ENCODE results near the gene RUNX1. TPM values are rescaled to one million over a fixed set of nuclear protein-coding genes. Genes with fewer than 3 reads are reported as not detected.

The RUNX1 gene
- total RNA-seq, 1 donor from 2014 or later, result 92.1 TPM

GRCh38 chr21:35045542-35046262, 3.4 kb downstream of the RUNX1 start:
- no peak for DNase-seq
- H3K4me1 Mint-ChIP-seq, result peaks cover 98% of the 10 kb centered on the region
- no peak for TF ChIP-seq CTCF (IDR thresholded peaks at IDR 0.05)

DNA sequence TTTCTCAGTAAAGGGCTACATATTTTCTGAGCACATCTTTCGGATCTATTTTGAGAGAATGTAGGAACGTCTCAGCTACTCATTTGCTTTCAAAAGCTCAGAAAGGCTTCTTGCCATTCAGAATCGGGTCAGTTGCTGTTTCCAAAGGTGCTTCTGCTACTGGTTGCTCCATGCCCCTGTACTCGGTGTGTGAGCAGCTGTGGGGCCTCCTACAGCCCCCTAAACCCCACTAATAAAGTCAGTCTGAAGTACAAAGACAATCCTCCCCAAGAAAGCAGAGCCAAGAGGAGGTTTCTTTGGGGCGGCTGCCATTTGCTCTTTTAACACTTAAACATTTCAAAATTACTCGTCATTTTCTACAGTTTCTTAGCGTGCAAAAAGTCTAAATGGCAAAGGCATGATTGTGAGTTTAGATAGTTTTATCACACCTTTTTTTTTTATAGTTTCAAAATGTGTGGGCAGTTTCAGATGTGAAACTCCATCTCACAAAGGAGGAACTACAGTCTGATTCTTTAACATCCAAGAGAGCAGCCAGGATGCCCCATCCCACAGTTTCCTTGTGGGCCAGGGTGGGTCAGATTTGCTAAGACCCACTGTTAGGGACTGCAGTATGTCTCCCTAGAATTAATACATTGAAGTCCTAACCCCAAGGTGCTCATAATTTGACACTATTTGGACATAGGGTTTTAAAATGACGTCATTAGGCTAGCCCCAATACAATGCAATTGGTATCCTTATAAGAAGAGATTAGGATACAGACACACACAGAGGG, 4.1 kb downstream of the RUNX1 start:
- H3K9me3 Mint-ChIP-seq, result no peaks in the 10 kb centered on the region
- TF ChIP-seq CTCF (IDR thresholded peaks at IDR 0.05), result no peak
- POLR2A ChIA-PET, result interaction anchor here (0.6 to 8.4 kb wide), 4 partner anchors 18 to 1070 kb away, joined by 7 to 290 read pairs (median 56); no protein-coding TSS in a partner anchor
- H3K27me3 Mint-ChIP-seq, result no peaks in the 10 kb centered on the region
- peaks cover 55% of the 10 kb centered on the region for H3K36me3 Mint-ChIP-seq (ENCODE audit: low read depth)
- CTCF ChIA-PET, result interaction anchor here (0.8 to 1.5 kb wide), 3 partner anchors 16 to 155 kb away, joined by 3 to 6 read pairs (median 4); no protein-coding TSS in a partner anchor
- intact Hi-C loops (cut with micrococcal nuclease), result loop anchor here (1.0 to 10.0 kb wide), 4 partner anchors 10 to 1112 kb away; partner anchors contain the start of genes DOP1B and SETD4
- peak overlapping the region; percentile 91 for H3K4me3 Mint-ChIP-seq
- no peak for ATAC-seq (ENCODE audit: low read depth)
- peaks cover 97% of the 10 kb centered on the region for H3K4me1 Mint-ChIP-seq
- no peak for DNase-seq
- peak overlapping the region; percentile 97 for H3K27ac Mint-ChIP-seq

More at GRCh38 chr21:35045542-35046262, 3.4 kb downstream of the RUNX1 start:
- Mint-ChIP-seq H3K4me3 (peak overlapping the region; percentile 91), H3K9me3 (no peaks in the 10 kb centered on the region), H3K27ac (peak overlapping the region; percentile 97), H3K36me3 (ENCODE audit: low read depth) (peaks cover 51% of the 10 kb centered on the region), H3K27me3 (no peaks in the 10 kb centered on the region)
- ATAC-seq (ENCODE audit: low read depth), result no peak
- ChIA-PET CTCF (interaction anchor here (1.5 to 2.0 kb wide), 2 partner anchors 19 to 156 kb away, joined by 5 to 6 read pairs; no protein-coding TSS in a partner anchor), POLR2A (interaction anchor here (0.6 to 8.4 kb wide), 5 partner anchors 18 to 1069 kb away, joined by 7 to 290 read pairs (median 22); no protein-coding TSS in a partner anchor)
- intact Hi-C loops (cut with micrococcal nuclease), result loop anchor here (1.0 to 10.0 kb wide), 4 partner anchors 10 to 1112 kb away; partner anchors contain the start of genes DOP1B and SETD4

DNA sequence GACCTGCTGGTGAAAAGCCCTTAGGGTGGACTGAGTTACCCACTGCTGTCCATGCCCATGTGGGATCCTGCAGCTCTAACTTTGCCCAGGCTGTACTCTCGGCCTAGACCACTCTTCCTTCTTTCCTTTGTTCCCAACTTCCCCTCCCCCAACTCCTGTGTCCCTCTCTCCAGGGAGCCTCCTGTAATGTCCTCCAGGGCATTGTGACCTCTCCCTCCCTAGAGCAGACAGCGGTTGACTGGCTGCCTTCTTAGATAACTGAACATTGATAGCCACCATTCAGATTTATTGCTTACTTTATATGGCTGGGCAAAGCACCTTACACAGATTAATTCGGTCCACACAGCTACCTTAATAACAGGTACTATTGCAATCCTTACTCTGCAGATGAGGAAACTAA, 5.0 kb downstream of the RUNX1 start:
- peak overlapping the region; percentile 77 for H3K27ac Mint-ChIP-seq
- H3K4me3 Mint-ChIP-seq, result peak overlapping the region; percentile 91
- DNase-seq, result no peak
- peaks cover 93% of the 10 kb centered on the region for H3K4me1 Mint-ChIP-seq
- no peak for ATAC-seq (ENCODE audit: low read depth)
- CTCF ChIA-PET, result interaction anchor here (0.8 to 1.5 kb wide), 4 partner anchors 15 to 299 kb away, joined by 3 to 6 read pairs (median 4); no protein-coding TSS in a partner anchor
- POLR2A ChIA-PET, result interaction anchor here (0.5 to 8.4 kb wide), 5 partner anchors 17 to 1199 kb away, joined by 3 to 101 read pairs (median 11); no protein-coding TSS in a partner anchor
- TF ChIP-seq CTCF (IDR thresholded peaks at IDR 0.05), result no peak
- no peaks in the 10 kb centered on the region for H3K27me3 Mint-ChIP-seq
- H3K36me3 Mint-ChIP-seq (ENCODE audit: low read depth), result peaks cover 55% of the 10 kb centered on the region
- intact Hi-C loops (cut with micrococcal nuclease), result loop anchor here (10.0 kb wide), 1 partner anchor 1021 kb away; the partner anchor contains the start of gene SETD4
- no peaks in the 10 kb centered on the region for H3K9me3 Mint-ChIP-seq

DNA sequence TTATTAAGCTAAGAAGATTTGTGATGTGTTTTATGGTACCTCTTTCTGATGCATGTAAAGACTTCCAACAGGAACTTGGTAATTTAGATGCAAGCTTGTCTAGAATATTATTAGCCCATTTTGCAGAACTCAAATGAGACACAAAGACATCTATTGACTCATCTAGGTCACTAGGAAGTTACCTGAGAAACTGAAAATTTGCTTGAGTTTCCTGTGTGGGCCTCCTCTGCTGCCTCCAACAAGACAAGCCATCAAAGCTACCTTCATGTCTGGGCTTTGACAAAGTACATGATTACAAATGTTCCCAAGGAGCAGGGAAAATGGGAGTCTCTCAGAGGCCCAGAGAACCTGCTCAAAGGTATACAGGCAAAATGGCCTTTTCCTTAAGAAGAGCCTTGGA, 5.6 kb downstream of the RUNX1 start:
- intact Hi-C loops (cut with micrococcal nuclease), result loop anchor here (10.0 kb wide), 1 partner anchor 1021 kb away; the partner anchor contains the start of gene SETD4
- Mint-ChIP-seq H3K27ac (peak overlapping the region; percentile 77), H3K9me3 (no peaks in the 10 kb centered on the region), H3K27me3 (no peaks in the 10 kb centered on the region), H3K36me3 (ENCODE audit: low read depth) (peaks cover 56% of the 10 kb centered on the region), H3K4me3 (peak overlapping the region; percentile 91), H3K4me1 (peaks cover 94% of the 10 kb centered on the region)
- ChIA-PET POLR2A (interaction anchor here (0.5 to 8.4 kb wide), 7 partner anchors 7 to 158 kb away, joined by 3 to 101 read pairs (median 5); no protein-coding TSS in a partner anchor), CTCF (interaction anchor here (1.0 to 1.2 kb wide), 2 partner anchors 154 to 298 kb away, joined by 4 read pairs; no protein-coding TSS in a partner anchor)
- TF ChIP-seq CTCF (IDR thresholded peaks at IDR 0.05), result no peak
- no peak for DNase-seq
- no peak for ATAC-seq (ENCODE audit: low read depth)

Data from activated B cell treated with CpG ODN at 0.5 μM for 24 hours (primary cell).